ENCODE measurements around the gene PRSS16.

DNA sequence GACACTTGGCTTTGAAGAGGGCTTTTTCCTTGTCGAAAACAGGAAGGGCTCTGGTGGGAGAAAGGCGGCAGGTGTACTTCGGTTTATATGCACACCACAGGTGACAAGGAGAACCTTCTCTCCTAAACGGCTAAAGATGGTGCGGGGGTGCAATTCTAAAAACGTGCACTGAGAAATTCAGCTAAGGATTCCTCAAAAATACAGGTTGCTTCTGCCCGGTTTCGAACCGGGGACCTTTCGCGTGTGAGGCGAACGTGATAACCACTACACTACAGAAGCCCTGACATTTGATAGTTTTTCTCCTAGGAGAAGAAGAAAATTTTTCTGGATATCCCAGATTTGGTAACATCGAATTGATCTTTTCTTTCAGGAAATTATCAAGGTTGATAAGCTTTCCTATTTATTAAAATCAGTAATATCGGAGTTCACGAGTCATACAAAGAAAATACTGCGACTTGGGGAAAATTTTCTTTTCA, 32.6 kb downstream of the PRSS16 start:
- TF ChIP-seq, protein P1, sequence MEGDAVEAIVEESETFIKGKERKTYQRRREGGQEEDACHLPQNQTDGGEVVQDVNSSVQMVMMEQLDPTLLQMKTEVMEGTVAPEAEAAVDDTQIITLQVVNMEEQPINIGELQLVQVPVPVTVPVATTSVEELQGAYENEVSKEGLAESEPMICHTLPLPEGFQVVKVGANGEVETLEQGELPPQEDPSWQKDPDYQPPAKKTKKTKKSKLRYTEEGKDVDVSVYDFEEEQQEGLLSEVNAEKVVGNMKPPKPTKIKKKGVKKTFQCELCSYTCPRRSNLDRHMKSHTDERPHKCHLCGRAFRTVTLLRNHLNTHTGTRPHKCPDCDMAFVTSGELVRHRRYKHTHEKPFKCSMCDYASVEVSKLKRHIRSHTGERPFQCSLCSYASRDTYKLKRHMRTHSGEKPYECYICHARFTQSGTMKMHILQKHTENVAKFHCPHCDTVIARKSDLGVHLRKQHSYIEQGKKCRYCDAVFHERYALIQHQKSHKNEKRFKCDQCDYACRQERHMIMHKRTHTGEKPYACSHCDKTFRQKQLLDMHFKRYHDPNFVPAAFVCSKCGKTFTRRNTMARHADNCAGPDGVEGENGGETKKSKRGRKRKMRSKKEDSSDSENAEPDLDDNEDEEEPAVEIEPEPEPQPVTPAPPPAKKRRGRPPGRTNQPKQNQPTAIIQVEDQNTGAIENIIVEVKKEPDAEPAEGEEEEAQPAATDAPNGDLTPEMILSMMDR (IDR thresholded peaks at IDR 0.05): no peak
- no peak for TF ChIP-seq EP300 (IDR thresholded peaks at IDR 0.05)
- no peak for TF ChIP-seq POLR2A (IDR thresholded peaks at IDR 0.05)

Measured in ovary (tissue), 3 donors.